NCI-H1930 (cell line): Measurements from ENCODE around the gene CLIP1.
"Not testable (repeated sequence)": the region's sequence is repeated elsewhere in the genome, so short reads cannot be mapped to it uniquely, and the experiment has no call there.

ENCODE experiments used
- DNase-seq, 2 experiments: peaks; one replicate each; lab custom pipeline; 2025; lab: John Stamatoyannopoulos, UW

CLIP1 gene

GRCh38 chr12:122310626-122311333 is 111.7 kb downstream of the CLIP1 start:
- DNase-seq, result no peak

GRCh38 chr12:122309564-122310121 is 112.8 kb downstream of the CLIP1 start:
- no peak for DNase-seq

- DNase-seq, result no peak
These were observed 113.7 kb downstream of the CLIP1 start for GRCh38 chr12:122308811-122309210.

GRCh38 chr12:122306407-122306806 is 116.1 kb downstream of the CLIP1 start:
- no peak for DNase-seq

- DNase-seq, result no peak
These were observed 117.5 kb downstream of the CLIP1 start for GRCh38 chr12:122304924-122305323.

GRCh38 chr12:122303068-122303467 is 119.4 kb downstream of the CLIP1 start:
- no peak for DNase-seq

- no peak for DNase-seq
These were observed 124.3 kb downstream of the CLIP1 start for GRCh38 chr12:122298071-122298748.

- no peak for DNase-seq
These were observed 125.0 kb downstream of the CLIP1 start for GRCh38 chr12:122297494-122297893.

- no peak for DNase-seq
These were observed 126.6 kb downstream of the CLIP1 start for GRCh38 chr12:122295877-122296276.

- no peak for DNase-seq
These were observed 129.4 kb downstream of the CLIP1 start for GRCh38 chr12:122293081-122293480.

- no peak for DNase-seq
These were observed 131.0 kb downstream of the CLIP1 start for GRCh38 chr12:122291431-122291830.

GRCh38 chr12:122283680-122284079 is 138.8 kb downstream of the CLIP1 start:
- no peak for DNase-seq

- no peak for DNase-seq
These were observed 140.4 kb downstream of the CLIP1 start for GRCh38 chr12:122282061-122282460.

- no peak for DNase-seq
These were observed 146.2 kb downstream of the CLIP1 start for GRCh38 chr12:122276242-122276641.

GRCh38 chr12:122275459-122275858 is 147.0 kb downstream of the CLIP1 start:
- no peak for DNase-seq

- DNase-seq, result peak; percentile 96 to 98
These were observed 156.1 kb downstream of the CLIP1 start, which contains the start of gene VPS33A for GRCh38 chr12:122266230-122266901. Gene VPS33A, minus strand, starts transcription at chr12:122266494. Its CDS starts 86 bp downstream, at chr12:122266408.

- no peak for DNase-seq
These were observed 156.6 kb downstream of the CLIP1 start for GRCh38 chr12:122265886-122266229.

- DNase-seq, result no peak
These were observed 157.0 kb downstream of the CLIP1 start for GRCh38 chr12:122265476-122265875.

GRCh38 chr12:122260735-122261134 is 161.7 kb downstream of the CLIP1 start:
- DNase-seq, result not testable (repeated sequence)

GRCh38 chr12:122258939-122259338 is 163.5 kb downstream of the CLIP1 start:
- not testable (repeated sequence) for DNase-seq

- not testable (repeated sequence) for DNase-seq
These were observed 164.0 kb downstream of the CLIP1 start for GRCh38 chr12:122258462-122258861.

- no peak for DNase-seq
These were observed 171.9 kb downstream of the CLIP1 start for GRCh38 chr12:122250536-122250935.

- no peak for DNase-seq
These were observed 172.4 kb downstream of the CLIP1 start for GRCh38 chr12:122250047-122250446.
